Measurements from ENCODE around the gene SHISA3. TPM values are rescaled to one million over a fixed set of nuclear protein-coding genes. Genes with fewer than 3 reads are reported as not detected.
A peak's percentile ranks its signal among the peaks of the same experiment; 100 is the strongest.

The SHISA3 gene
- total RNA-seq, 1 donor, result not detected

GRCh38 chr4:42391355-42391664 is 6.0 kb upstream of the SHISA3 start:
- DNase-seq (ENCODE audit: low read depth), result no peak
- TF ChIP-seq CTCF (IDR thresholded peaks at IDR 0.05; ENCODE audit: insufficient read depth, low read depth, low read length), result no peak
- H3K4me3 ChIP-seq (ENCODE audit: low read depth, low read length), result no peak overlapping the region

GRCh38 chr4:42391981-42392380 is 5.3 kb upstream of the SHISA3 start:
- no peak overlapping the region for H3K4me3 ChIP-seq (ENCODE audit: low read depth, low read length)
- no peak for TF ChIP-seq CTCF (IDR thresholded peaks at IDR 0.05; ENCODE audit: insufficient read depth, low read depth, low read length)
- DNase-seq (ENCODE audit: low read depth), result no peak

- no peak for TF ChIP-seq CTCF (IDR thresholded peaks at IDR 0.05; ENCODE audit: insufficient read depth, low read depth, low read length)
- H3K4me3 ChIP-seq (ENCODE audit: low read depth, low read length), result no peak overlapping the region
- no peak for DNase-seq (ENCODE audit: low read depth)
Observed at GRCh38 chr4:42392436-42392835, 4.9 kb upstream of the SHISA3 start.

- no peak for DNase-seq (ENCODE audit: low read depth)
- H3K4me3 ChIP-seq (ENCODE audit: low read depth, low read length), result no peak overlapping the region
- no peak for TF ChIP-seq CTCF (IDR thresholded peaks at IDR 0.05; ENCODE audit: insufficient read depth, low read depth, low read length)
Observed at GRCh38 chr4:42395595-42395994, 1.7 kb upstream of the SHISA3 start.

GRCh38 chr4:42396361-42396751 is 932 bp upstream of the SHISA3 start:
- no peak overlapping the region for H3K4me3 ChIP-seq (ENCODE audit: low read depth, low read length)
- no peak for TF ChIP-seq CTCF (IDR thresholded peaks at IDR 0.05; ENCODE audit: insufficient read depth, low read depth, low read length)
- no peak for DNase-seq (ENCODE audit: low read depth)

GRCh38 chr4:42397635-42398170 is 415 bp downstream of the SHISA3 start:
- H3K4me3 ChIP-seq (ENCODE audit: low read depth, low read length), result peak overlapping the region; percentile 29
- peak; percentile 4 for DNase-seq (ENCODE audit: low read depth)
- TF ChIP-seq CTCF (IDR thresholded peaks at IDR 0.05; ENCODE audit: insufficient read depth, low read depth, low read length), result no peak

- no peak overlapping the region for H3K4me3 ChIP-seq (ENCODE audit: low read depth, low read length)
- DNase-seq (ENCODE audit: low read depth), result no peak
- TF ChIP-seq CTCF (IDR thresholded peaks at IDR 0.05; ENCODE audit: insufficient read depth, low read depth, low read length), result no peak
Observed at GRCh38 chr4:42398171-42398870, 1.0 kb downstream of the SHISA3 start.

Data from fibroblast of villous mesenchyme (primary cell).